Loucy (cell line): Measurements from ENCODE around the gene KIAA1614.

ENCODE experiments used
- H2AFZ ChIP-seq: fragments of 200-600 bp; sonication (generic); 2 replicates; pipeline ENCODE4 v1.6.0; 2016; ENCODE audit warnings: antibody characterized with exemption, mild to moderate bottlenecking, low read length, moderate library complexity
- H3F3A ChIP-seq: fragments of 200-600 bp; 2 replicates; pipeline ENCODE4 v1.6.0; 2016; ENCODE audit warnings: antibody characterized with exemption, low read depth, mild to moderate bottlenecking
- H3K27me3 ChIP-seq: fragments of 200-600 bp; sonication (generic); 2 replicates; pipeline ENCODE4 v1.6.1; 2014; ENCODE audit warnings: low read length, mild to moderate bottlenecking; ENCODE audit not compliant: insufficient read depth, poor library complexity, severe bottlenecking
- H3K36me3 ChIP-seq: fragments of 200-600 bp; sonication (generic); 2 replicates; pipeline ENCODE4 v1.6.1; 2016; ENCODE audit warnings: low read length; ENCODE audit not compliant: insufficient read depth
- H3K4me1 ChIP-seq: fragments of 200-600 bp; sonication (generic); 2 replicates; pipeline ENCODE4 v1.5.1; 2014; ENCODE audit warnings: low read length, mild to moderate bottlenecking; ENCODE audit not compliant: insufficient read depth, poor library complexity, severe bottlenecking
- H3K4me2 ChIP-seq: fragments of 200-600 bp; sonication (generic); 2 replicates; pipeline ENCODE4 v1.6.0; 2014; ENCODE audit warnings: antibody characterized with exemption, low read length, low read depth, mild to moderate bottlenecking; ENCODE audit not compliant: poor library complexity, severe bottlenecking
- H3K4me3 ChIP-seq: fragments of 200-600 bp; sonication (generic); 2 replicates; pipeline ENCODE4 v1.5.1; 2014; ENCODE audit warnings: low read length, mild to moderate bottlenecking, mixed read lengths; ENCODE audit not compliant: poor library complexity, severe bottlenecking
- H3K79me2 ChIP-seq: fragments of 200-600 bp; sonication (generic); 2 replicates; pipeline ENCODE4 v1.6.1; 2014; ENCODE audit warnings: low read length; ENCODE audit not compliant: insufficient read depth
- H3K9ac ChIP-seq: fragments of 200-600 bp; sonication (generic); 2 replicates; pipeline ENCODE4 v1.6.0; 2014; ENCODE audit warnings: mild to moderate bottlenecking, low read depth, low read length, moderate library complexity; ENCODE audit not compliant: poor library complexity, severe bottlenecking
- H3K9me2 ChIP-seq: fragments of 200-600 bp; sonication (generic); replicated peaks from 2 replicates; pipeline ENCODE4 v1.6.1; 2016; ENCODE audit warnings: low read depth, low read length, mixed read lengths
- H3K9me3 ChIP-seq: fragments of 200-600 bp; sonication (generic); 2 replicates; pipeline ENCODE4 v1.6.1; 2014; ENCODE audit warnings: mild to moderate bottlenecking, antibody characterized with exemption, low read length, low read depth; ENCODE audit not compliant: insufficient read depth
- H4K20me1 ChIP-seq: fragments of 200-600 bp; sonication (generic); 2 replicates; pipeline ENCODE4 v1.6.0; 2014; ENCODE audit warnings: antibody characterized with exemption, low read length, mild to moderate bottlenecking; ENCODE audit not compliant: insufficient read depth, poor library complexity, severe bottlenecking
- EZH2phosphoT487 ChIP-seq: fragments of 200-600 bp; IDR thresholded peaks from 2 replicates; pipeline ENCODE4 v1.6.1; 2018; ENCODE audit warnings: antibody characterized with exemption, mild to moderate bottlenecking, moderate library complexity, borderline replicate concordance
- TF ChIP-seq, protein P1 (sequence below): fragments of 200-600 bp; sonication (generic); conservative IDR thresholded peaks from 2 replicates; pipeline ENCODE4 v1.5.1; 2014; ENCODE audit warnings: mild to moderate bottlenecking, antibody characterized with exemption, low read length

KIAA1614 gene

DNA sequence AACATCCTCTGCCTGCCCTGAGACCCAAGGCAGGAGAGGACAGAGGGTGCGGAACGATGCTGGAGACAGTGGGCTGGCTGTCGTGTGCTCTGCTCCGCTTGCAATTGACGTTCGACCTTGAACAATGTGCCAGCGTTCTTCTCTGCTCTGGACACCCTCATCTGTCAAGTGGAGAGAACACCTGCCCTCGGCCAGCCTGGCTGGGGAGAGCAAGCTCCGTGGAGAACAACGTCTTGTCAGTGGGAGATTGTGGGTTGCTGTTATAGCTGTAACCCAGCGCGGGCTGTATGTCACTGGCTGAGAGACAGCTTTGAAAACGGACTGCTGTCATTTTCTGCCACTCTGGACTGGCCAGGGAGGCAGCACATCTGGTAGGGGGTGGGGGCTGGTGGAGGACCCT is 14.7 kb downstream of the KIAA1614 start:
- Histone ChIP-seq H3K4me2 (no peak overlapping the region), H2AFZ (no peak overlapping the region), H3K27me3 (no peaks in the 10 kb centered on the region), H3F3A (no peaks in the 10 kb centered on the region), H3K79me2 (no peaks in the 10 kb centered on the region), H4K20me1 (no peaks in the 10 kb centered on the region), H3K9me3 (no peaks in the 10 kb centered on the region), H3K4me3 (no peak overlapping the region), H3K36me3 (no peaks in the 10 kb centered on the region), H3K9ac (no peak overlapping the region), H3K4me1 (peaks cover 33% of the 10 kb centered on the region), H3K9me2 (no peaks in the 10 kb centered on the region)
- TF ChIP-seq, protein P1, sequence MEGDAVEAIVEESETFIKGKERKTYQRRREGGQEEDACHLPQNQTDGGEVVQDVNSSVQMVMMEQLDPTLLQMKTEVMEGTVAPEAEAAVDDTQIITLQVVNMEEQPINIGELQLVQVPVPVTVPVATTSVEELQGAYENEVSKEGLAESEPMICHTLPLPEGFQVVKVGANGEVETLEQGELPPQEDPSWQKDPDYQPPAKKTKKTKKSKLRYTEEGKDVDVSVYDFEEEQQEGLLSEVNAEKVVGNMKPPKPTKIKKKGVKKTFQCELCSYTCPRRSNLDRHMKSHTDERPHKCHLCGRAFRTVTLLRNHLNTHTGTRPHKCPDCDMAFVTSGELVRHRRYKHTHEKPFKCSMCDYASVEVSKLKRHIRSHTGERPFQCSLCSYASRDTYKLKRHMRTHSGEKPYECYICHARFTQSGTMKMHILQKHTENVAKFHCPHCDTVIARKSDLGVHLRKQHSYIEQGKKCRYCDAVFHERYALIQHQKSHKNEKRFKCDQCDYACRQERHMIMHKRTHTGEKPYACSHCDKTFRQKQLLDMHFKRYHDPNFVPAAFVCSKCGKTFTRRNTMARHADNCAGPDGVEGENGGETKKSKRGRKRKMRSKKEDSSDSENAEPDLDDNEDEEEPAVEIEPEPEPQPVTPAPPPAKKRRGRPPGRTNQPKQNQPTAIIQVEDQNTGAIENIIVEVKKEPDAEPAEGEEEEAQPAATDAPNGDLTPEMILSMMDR = no peak
- no peak for TF ChIP-seq EZH2phosphoT487

GRCh38 chr1:180927841-180928240 is 15.1 kb downstream of the KIAA1614 start:
- H3K9me2 ChIP-seq = no peaks in the 10 kb centered on the region
- no peaks in the 10 kb centered on the region for H3K27me3 ChIP-seq
- H3K9ac ChIP-seq = no peak overlapping the region
- no peaks in the 10 kb centered on the region for H3K9me3 ChIP-seq
- H2AFZ ChIP-seq = no peak overlapping the region
- no peaks in the 10 kb centered on the region for H3K79me2 ChIP-seq
- no peak for TF ChIP-seq EZH2phosphoT487
- TF ChIP-seq, protein P1 = no peak
- H3K4me2 ChIP-seq = no peak overlapping the region
- no peaks in the 10 kb centered on the region for H3F3A ChIP-seq
- no peaks in the 10 kb centered on the region for H4K20me1 ChIP-seq
- H3K36me3 ChIP-seq = no peaks in the 10 kb centered on the region
- H3K4me1 ChIP-seq = peaks cover 30% of the 10 kb centered on the region
- no peak overlapping the region for H3K4me3 ChIP-seq

DNA sequence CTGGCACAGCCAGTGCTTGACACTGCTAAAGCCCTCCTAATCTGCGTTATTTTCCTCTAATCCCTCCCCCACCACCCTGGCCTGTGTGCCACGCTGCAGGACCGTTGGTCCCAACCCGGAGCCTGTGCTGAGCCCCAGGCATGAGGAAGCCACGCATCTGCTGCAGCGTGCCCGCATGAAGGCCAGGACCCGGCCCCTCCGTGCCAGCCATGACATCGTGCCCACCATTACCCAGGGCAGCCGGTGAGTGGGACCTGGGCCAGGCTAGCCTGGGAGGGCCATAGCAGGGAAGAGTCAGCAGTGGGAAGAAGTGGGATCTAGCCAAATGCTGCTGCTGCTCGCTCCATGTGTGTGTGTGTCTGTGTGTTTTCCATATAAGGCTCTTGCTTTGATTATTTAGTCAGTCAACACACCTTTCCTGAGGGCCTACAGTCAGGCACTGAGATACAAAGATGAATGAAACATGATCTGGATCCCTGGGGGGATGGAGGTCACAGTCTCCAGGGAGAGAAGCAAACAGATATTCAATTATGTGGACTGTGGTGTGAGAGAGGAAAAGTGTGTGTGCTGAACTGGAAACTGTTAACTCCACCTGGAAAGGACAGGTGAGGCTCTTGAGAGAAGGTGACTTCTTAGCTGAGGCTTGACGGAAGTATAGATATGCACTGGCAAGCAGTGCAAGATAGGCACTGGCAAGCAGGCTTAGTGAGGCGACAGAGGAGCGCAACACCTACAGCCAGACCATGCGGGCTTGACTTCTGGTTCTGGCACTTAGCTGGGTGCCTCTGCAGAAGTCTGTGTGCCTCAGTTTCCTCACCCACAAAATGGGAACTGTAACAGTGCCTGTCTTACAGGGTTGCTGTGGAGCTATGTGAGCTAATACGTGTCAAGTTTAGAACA is 15.9 kb downstream of the KIAA1614 start:
- no peaks in the 10 kb centered on the region for H3K36me3 ChIP-seq
- no peak overlapping the region for H3K4me2 ChIP-seq
- no peaks in the 10 kb centered on the region for H4K20me1 ChIP-seq
- no peaks in the 10 kb centered on the region for H3K9me3 ChIP-seq
- H3F3A ChIP-seq = no peaks in the 10 kb centered on the region
- TF ChIP-seq, protein P1 = no peak
- no peak for TF ChIP-seq EZH2phosphoT487
- no peaks in the 10 kb centered on the region for H3K79me2 ChIP-seq
- H3K9ac ChIP-seq = no peak overlapping the region
- H3K9me2 ChIP-seq = no peaks in the 10 kb centered on the region
- no peak overlapping the region for H3K4me3 ChIP-seq
- H3K27me3 ChIP-seq = no peaks in the 10 kb centered on the region
- H2AFZ ChIP-seq = no peak overlapping the region
- peaks cover 28% of the 10 kb centered on the region for H3K4me1 ChIP-seq
